ENCODE data around the gene MRPL52.

GRCh38 chr14:22852940-22853767 lies 23.5 kb downstream of the MRPL52 start:
- TF ChIP-seq ZSCAN12 (CRISPR knock-in tag; IDR thresholded peaks at IDR 0.05) (no peak), ZNF256 (CRISPR knock-in tag; conservative IDR thresholded peaks at IDR 0.05) (peak; percentile 82; the same call in 1 of the 2 replicates), ZNF883 (CRISPR knock-in tag; IDR thresholded peaks at IDR 0.05; ENCODE audit: not compliant biosample characterization) (peak; percentile 98), EP300 (IDR thresholded peaks at IDR 0.05; ENCODE audit: low read depth in 2 of 2, low read length in 2 of 2) (no peak), EP300 (CRISPR knock-in tag; IDR thresholded peaks at IDR 0.05; ENCODE audit: borderline replicate concordance) (peak; percentile 61; the same call in 1 of the 2 replicates), POLR2A (IDR thresholded peaks at IDR 0.05; ENCODE audit: insufficient read depth in 1 of 2, low read depth in 2 of 2, low read length in 2 of 2) (no peak), STAT5B (CRISPR knock-in tag; IDR thresholded peaks at IDR 0.05) (no peak; the same call in 1 of the 2 replicates), DBP (CRISPR knock-in tag; IDR thresholded peaks at IDR 0.05; ENCODE audit: not compliant biosample characterization) (peak; percentile 19), GTF3A (CRISPR knock-in tag; conservative IDR thresholded peaks at IDR 0.05) (no peak; the same call in 1 of the 2 replicates), EZH2 (conservative IDR thresholded peaks at IDR 0.05; ENCODE audit: low read depth, low read length) (no peak)

All from HepG2 (cell line).